ENCODE data around the gene TMEM17.

DNA sequence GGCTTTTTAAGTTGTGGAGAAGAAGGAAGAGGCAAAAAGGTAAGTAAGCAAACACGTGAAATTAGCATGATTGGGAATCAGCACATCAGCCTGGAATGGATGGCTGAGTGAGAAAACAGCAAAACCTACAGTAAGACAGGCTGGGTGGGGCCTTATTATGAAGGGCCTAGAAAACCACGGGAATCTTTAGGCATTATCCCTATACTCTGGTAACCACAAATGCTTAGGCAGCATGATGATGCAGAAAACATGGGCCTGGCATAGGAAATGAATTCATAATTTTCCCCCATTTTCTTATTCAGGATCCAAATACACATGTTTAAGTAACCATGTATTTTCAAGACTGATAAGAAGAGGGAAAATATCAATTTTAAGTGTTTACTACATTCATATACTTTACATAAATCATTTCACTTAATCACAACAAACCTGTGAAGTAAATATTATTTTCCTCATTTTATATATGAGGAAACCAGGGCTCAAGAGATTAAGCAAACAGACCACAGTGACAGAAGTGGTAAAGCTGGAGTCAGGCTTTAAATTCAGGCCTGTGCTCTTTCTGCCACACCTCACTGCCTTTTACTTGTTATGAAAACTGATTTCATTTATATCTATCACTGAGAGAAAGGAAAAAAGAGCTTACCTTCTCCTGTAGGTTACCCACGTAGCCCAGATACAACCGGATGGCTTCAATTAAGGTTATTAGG lies 4.0 kb downstream of the TMEM17 start:
- TF ChIP-seq, protein P1, sequence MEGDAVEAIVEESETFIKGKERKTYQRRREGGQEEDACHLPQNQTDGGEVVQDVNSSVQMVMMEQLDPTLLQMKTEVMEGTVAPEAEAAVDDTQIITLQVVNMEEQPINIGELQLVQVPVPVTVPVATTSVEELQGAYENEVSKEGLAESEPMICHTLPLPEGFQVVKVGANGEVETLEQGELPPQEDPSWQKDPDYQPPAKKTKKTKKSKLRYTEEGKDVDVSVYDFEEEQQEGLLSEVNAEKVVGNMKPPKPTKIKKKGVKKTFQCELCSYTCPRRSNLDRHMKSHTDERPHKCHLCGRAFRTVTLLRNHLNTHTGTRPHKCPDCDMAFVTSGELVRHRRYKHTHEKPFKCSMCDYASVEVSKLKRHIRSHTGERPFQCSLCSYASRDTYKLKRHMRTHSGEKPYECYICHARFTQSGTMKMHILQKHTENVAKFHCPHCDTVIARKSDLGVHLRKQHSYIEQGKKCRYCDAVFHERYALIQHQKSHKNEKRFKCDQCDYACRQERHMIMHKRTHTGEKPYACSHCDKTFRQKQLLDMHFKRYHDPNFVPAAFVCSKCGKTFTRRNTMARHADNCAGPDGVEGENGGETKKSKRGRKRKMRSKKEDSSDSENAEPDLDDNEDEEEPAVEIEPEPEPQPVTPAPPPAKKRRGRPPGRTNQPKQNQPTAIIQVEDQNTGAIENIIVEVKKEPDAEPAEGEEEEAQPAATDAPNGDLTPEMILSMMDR (IDR thresholded peaks at IDR 0.05) = no peak
- TF ChIP-seq TCF7L2 (IDR thresholded peaks at IDR 0.05; ENCODE audit: low read depth, low read length) (no peak), SIN3A (IDR thresholded peaks at IDR 0.05; ENCODE audit: borderline replicate concordance, insufficient read depth, low read depth, low read length) (no peak), POLR2AphosphoS5 (IDR thresholded peaks at IDR 0.05; ENCODE audit: low read depth, low read length) (no peak)
- TF ChIP-seq, protein P2, sequence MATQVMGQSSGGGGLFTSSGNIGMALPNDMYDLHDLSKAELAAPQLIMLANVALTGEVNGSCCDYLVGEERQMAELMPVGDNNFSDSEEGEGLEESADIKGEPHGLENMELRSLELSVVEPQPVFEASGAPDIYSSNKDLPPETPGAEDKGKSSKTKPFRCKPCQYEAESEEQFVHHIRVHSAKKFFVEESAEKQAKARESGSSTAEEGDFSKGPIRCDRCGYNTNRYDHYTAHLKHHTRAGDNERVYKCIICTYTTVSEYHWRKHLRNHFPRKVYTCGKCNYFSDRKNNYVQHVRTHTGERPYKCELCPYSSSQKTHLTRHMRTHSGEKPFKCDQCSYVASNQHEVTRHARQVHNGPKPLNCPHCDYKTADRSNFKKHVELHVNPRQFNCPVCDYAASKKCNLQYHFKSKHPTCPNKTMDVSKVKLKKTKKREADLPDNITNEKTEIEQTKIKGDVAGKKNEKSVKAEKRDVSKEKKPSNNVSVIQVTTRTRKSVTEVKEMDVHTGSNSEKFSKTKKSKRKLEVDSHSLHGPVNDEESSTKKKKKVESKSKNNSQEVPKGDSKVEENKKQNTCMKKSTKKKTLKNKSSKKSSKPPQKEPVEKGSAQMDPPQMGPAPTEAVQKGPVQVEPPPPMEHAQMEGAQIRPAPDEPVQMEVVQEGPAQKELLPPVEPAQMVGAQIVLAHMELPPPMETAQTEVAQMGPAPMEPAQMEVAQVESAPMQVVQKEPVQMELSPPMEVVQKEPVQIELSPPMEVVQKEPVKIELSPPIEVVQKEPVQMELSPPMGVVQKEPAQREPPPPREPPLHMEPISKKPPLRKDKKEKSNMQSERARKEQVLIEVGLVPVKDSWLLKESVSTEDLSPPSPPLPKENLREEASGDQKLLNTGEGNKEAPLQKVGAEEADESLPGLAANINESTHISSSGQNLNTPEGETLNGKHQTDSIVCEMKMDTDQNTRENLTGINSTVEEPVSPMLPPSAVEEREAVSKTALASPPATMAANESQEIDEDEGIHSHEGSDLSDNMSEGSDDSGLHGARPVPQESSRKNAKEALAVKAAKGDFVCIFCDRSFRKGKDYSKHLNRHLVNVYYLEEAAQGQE (IDR thresholded peaks at IDR 0.05; ENCODE audit: insufficient read depth in 1 of 2, low read depth in 2 of 2, low read length in 1 of 2) = no peak

All from Panc1 (cell line).